Neuronal stem cell (in vitro differentiated cells): ENCODE results near the gene OR2A5.

Source experiments
- DNase-seq: peaks from one replicate; pipeline ENCODE4 v3.0.0-alpha.2; 2013; ENCODE audit warnings: low spot score
- H2AFZ ChIP-seq: one replicate; pipeline ENCODE4 v1.6.1; 2013; ENCODE audit warnings: mild to moderate bottlenecking, low read length, inconsistent platforms
- H2AK5ac ChIP-seq: 2 replicates; pipeline ENCODE4 v1.6.1; 2013; ENCODE audit warnings: low read depth, mild to moderate bottlenecking, inconsistent platforms, low read length, moderate library complexity, mixed read lengths
- H2BK120ac ChIP-seq: 2 replicates; pipeline ENCODE4 v1.6.1; 2013; ENCODE audit warnings: low read depth, mild to moderate bottlenecking, inconsistent platforms, low read length, moderate library complexity, mixed read lengths
- H2BK12ac ChIP-seq: one replicate; pipeline ENCODE4 v1.6.1; 2013; ENCODE audit warnings: low read length, inconsistent platforms
- H2BK15ac ChIP-seq: 2 replicates; pipeline ENCODE4 v1.6.1; 2013; ENCODE audit warnings: mild to moderate bottlenecking, low read length, inconsistent platforms, mixed read lengths
- H2BK5ac ChIP-seq: one replicate; pipeline ENCODE4 v1.6.1; 2013; ENCODE audit warnings: inconsistent platforms, mild to moderate bottlenecking, low read length, moderate library complexity
- H3K14ac ChIP-seq: one replicate; pipeline ENCODE4 v1.6.1; 2013; ENCODE audit warnings: low read length, inconsistent platforms
- H3K18ac ChIP-seq: 2 replicates; pipeline ENCODE4 v1.6.1; 2013; ENCODE audit warnings: low read length, inconsistent platforms
- H3K23ac ChIP-seq: 2 replicates; pipeline ENCODE4 v1.6.1; 2013; ENCODE audit warnings: low read depth, mild to moderate bottlenecking, mixed read lengths, low read length, inconsistent platforms; ENCODE audit not compliant: poor library complexity
- H3K27ac ChIP-seq: replicated peaks from 3 replicates; pipeline ENCODE4 v1.5.1; 2013; ENCODE audit warnings: low read length, inconsistent platforms
- H3K27me3 ChIP-seq, 3 experiments: 2 replicates each; pipeline ENCODE4 v1.6.1; 2013; ENCODE audit warnings: low read length in 3 of 3, mild to moderate bottlenecking in 2 of 3, inconsistent platforms in 1 of 3, low read depth in 1 of 3, mixed read lengths in 1 of 3, moderate library complexity in 1 of 3; ENCODE audit not compliant: control insufficient read depth in 3 of 3, insufficient read depth in 3 of 3
- H3K36me3 ChIP-seq, 2 donors: replicated peaks in 1 of 2; 2 replicates each; pipeline ENCODE4 v1.6.1; 2013; ENCODE audit warnings: low read length in 2 of 2; ENCODE audit not compliant: control insufficient read depth in 2 of 2, insufficient read depth in 2 of 2
- H3K4ac ChIP-seq: 2 replicates; pipeline ENCODE4 v1.6.1; 2013; ENCODE audit warnings: inconsistent platforms, mild to moderate bottlenecking, low read length, moderate library complexity
- H3K4me1 ChIP-seq, 2 donors: 1 replicate in 1 of 2; 2 replicates in 1 of 2; pipeline ENCODE4 v1.6.1; 2013; ENCODE audit warnings: low read length in 2 of 2, low read depth in 1 of 2; ENCODE audit not compliant: control insufficient read depth in 2 of 2, insufficient read depth in 1 of 2
- H3K4me2 ChIP-seq: one replicate; pipeline ENCODE4 v1.6.1; 2013; ENCODE audit warnings: mild to moderate bottlenecking, low read length, inconsistent platforms; ENCODE audit not compliant: insufficient read depth, poor library complexity, severe bottlenecking
- H3K4me3 ChIP-seq, 2 donors: 2 replicates each; pipeline ENCODE4 v1.5.1; 2013; ENCODE audit warnings: low read length in 2 of 2, mild to moderate bottlenecking in 2 of 2, inconsistent platforms in 1 of 2, moderate library complexity in 1 of 2
- H3K79me1 ChIP-seq: one replicate; pipeline ENCODE4 v1.6.1; 2013; ENCODE audit warnings: low read depth, mild to moderate bottlenecking, inconsistent platforms, low read length, moderate library complexity
- H3K9ac ChIP-seq: one replicate; pipeline ENCODE4 v1.6.1; 2013; ENCODE audit warnings: mild to moderate bottlenecking, low read depth, low read length, inconsistent platforms; ENCODE audit not compliant: poor library complexity
- H3K9me3 ChIP-seq, 2 donors: replicated peaks in 1 of 2; 2 replicates each; pipeline versions ENCODE3 to v1.6.1; 2013; ENCODE audit warnings: low read length in 2 of 2, mild to moderate bottlenecking in 2 of 2, inconsistent platforms in 1 of 2, low read depth in 1 of 2, mixed read lengths in 1 of 2, moderate library complexity in 1 of 2; ENCODE audit not compliant: control insufficient read depth in 2 of 2, insufficient read depth in 1 of 2
- H4K8ac ChIP-seq: one replicate; pipeline ENCODE4 v1.6.1; 2013; ENCODE audit warnings: low read depth, mild to moderate bottlenecking, inconsistent platforms, low read length, moderate library complexity
- H4K91ac ChIP-seq: one replicate; pipeline ENCODE4 v1.6.1; 2013; ENCODE audit warnings: low read length, low read depth, mild to moderate bottlenecking, inconsistent platforms; ENCODE audit not compliant: poor library complexity
- WGBS, 2 donors: extraction: QIAGEN DNeasy Blood & Tissue Kit; methylation state at CpG; one replicate each; pipeline ENCODE4 v1.1.7; 2013; ENCODE audit warnings: missing lambda C conversion rate in 2 of 2, mixed read lengths in 1 of 2; ENCODE audit not compliant: insufficient read length in 2 of 2, insufficient replicate concordance in 1 of 2; ENCODE audit errors: extremely low coverage in 2 of 2; 5-methylcytosine and 5-hydroxymethylcytosine counted together

Gene OR2A5

GRCh38 chr7:144020340-144020739, 28.4 kb upstream of the OR2A5 start:
- peaks cover 0 to 2% of the 10 kb centered on the region in 2 donors for H3K4me1 ChIP-seq
- no peak overlapping the region for H2AK5ac ChIP-seq
- no peak overlapping the region for H3K23ac ChIP-seq
- no peak overlapping the region for H3K18ac ChIP-seq
- H2AFZ ChIP-seq, result no peak overlapping the region
- H3K9ac ChIP-seq, result no peak overlapping the region
- no peak overlapping the region for H2BK120ac ChIP-seq
- no peak overlapping the region for H3K4me3 ChIP-seq
- H2BK12ac ChIP-seq, result no peak overlapping the region
- no peak overlapping the region for H3K4ac ChIP-seq
- no peak overlapping the region for H3K27ac ChIP-seq
- no peak overlapping the region for H2BK5ac ChIP-seq
- H4K8ac ChIP-seq, result no peak overlapping the region
- H2BK15ac ChIP-seq, result no peak overlapping the region
- H3K14ac ChIP-seq, result no peak overlapping the region
- H3K9me3 ChIP-seq, result no peaks in the 10 kb centered on the region
- H3K4me2 ChIP-seq, result no peak overlapping the region
- no peaks in the 10 kb centered on the region for H3K36me3 ChIP-seq
- H4K91ac ChIP-seq, result no peak overlapping the region
- DNase-seq, result no peak
- H3K79me1 ChIP-seq, result no peaks in the 10 kb centered on the region
- no peaks in the 10 kb centered on the region for H3K27me3 ChIP-seq
- no CpG with 5 or more reads among the region's 3 CpGs for WGBS, 2 donors

DNA sequence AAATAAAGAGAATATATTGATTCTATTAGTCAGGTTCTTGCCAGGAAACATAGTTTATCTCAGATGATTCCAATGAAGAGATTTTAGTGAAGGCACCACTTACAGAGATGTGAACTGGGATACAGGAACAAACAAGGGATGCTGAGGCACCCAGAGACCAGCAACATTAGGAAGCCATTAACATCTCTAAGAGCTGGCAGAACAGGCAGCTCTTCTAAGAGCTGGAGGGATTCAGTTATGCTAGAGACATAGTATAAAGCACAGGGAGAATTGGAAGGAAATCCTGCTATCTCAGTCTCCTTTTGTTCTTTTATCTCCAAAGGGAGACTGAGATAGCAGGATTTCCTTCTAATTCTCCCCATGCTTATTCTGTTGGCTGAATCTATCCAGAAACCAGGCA, 26.6 kb upstream of the OR2A5 start:
- Histone ChIP-seq H2BK12ac (no peak overlapping the region), H4K8ac (no peak overlapping the region), H3K9ac (no peak overlapping the region), H3K27me3 (no peaks in the 10 kb centered on the region), H2BK120ac (no peak overlapping the region), H3K4me1 (peaks cover 0 to 2% of the 10 kb centered on the region in 2 donors), H2AK5ac (no peak overlapping the region), H3K4ac (no peak overlapping the region), H3K18ac (no peak overlapping the region), H4K91ac (no peak overlapping the region), H2BK5ac (no peak overlapping the region), H3K4me2 (no peak overlapping the region), H3K27ac (no peak overlapping the region), H3K14ac (no peak overlapping the region), H3K9me3 (no peaks in the 10 kb centered on the region), H3K4me3 (no peak overlapping the region), H2AFZ (no peak overlapping the region), H3K79me1 (no peaks in the 10 kb centered on the region), H2BK15ac (no peak overlapping the region), H3K23ac (no peak overlapping the region), H3K36me3 (no peaks in the 10 kb centered on the region)
- DNase-seq, result no peak

GRCh38 chr7:144023171-144023827, 25.4 kb upstream of the OR2A5 start:
- Histone ChIP-seq H3K4me1 (peaks cover 0 to 2% of the 10 kb centered on the region in 2 donors), H3K36me3 (no peaks in the 10 kb centered on the region), H3K9me3 (no peaks in the 10 kb centered on the region), H3K4me2 (no peak overlapping the region), H3K14ac (no peak overlapping the region), H3K27ac (no peak overlapping the region), H3K4ac (no peak overlapping the region), H2BK15ac (no peak overlapping the region), H2AK5ac (no peak overlapping the region), H3K9ac (no peak overlapping the region), H3K79me1 (no peaks in the 10 kb centered on the region), H2BK120ac (no peak overlapping the region), H4K91ac (no peak overlapping the region), H4K8ac (no peak overlapping the region), H2BK12ac (no peak overlapping the region), H3K4me3 (no peak overlapping the region), H2AFZ (no peak overlapping the region), H3K27me3 (no peaks in the 10 kb centered on the region), H3K18ac (no peak overlapping the region), H3K23ac (no peak overlapping the region), H2BK5ac (no peak overlapping the region)
- no CpG with 5 or more reads among the region's 4 CpGs for WGBS, 2 donors
- DNase-seq, result no peak

DNA sequence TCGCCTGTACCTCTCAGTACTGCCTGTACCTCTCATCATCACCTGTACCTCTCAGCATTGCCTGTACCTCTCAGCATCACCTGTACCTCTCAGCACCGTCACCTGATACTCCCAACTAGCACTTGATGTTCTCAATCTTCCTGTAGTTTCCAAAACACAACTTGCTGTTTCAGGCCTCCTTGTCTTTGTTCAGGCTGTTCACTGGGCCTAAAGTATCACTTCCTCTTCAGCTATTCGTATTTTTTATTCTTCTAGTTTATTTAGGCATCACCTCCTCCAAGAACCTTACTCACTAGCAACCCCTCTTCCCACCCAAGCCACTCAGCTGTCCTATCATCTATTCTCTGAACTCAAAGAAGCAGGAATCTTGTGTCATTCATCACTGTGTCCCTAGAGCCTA, 24.5 kb upstream of the OR2A5 start:
- H4K91ac ChIP-seq, result no peak overlapping the region
- no peaks in the 10 kb centered on the region for H3K36me3 ChIP-seq
- no peak overlapping the region for H3K4me3 ChIP-seq
- H3K9me3 ChIP-seq, result no peaks in the 10 kb centered on the region
- WGBS, 2 donors, result no CpG with 5 or more reads among the region's 3 CpGs
- H2BK12ac ChIP-seq, result no peak overlapping the region
- H4K8ac ChIP-seq, result no peak overlapping the region
- H2BK15ac ChIP-seq, result no peak overlapping the region
- H3K9ac ChIP-seq, result no peak overlapping the region
- H2BK5ac ChIP-seq, result no peak overlapping the region
- H3K4me1 ChIP-seq, result peaks cover 0 to 2% of the 10 kb centered on the region in 2 donors
- no peak overlapping the region for H3K27ac ChIP-seq
- H3K14ac ChIP-seq, result no peak overlapping the region
- no peak overlapping the region for H3K4me2 ChIP-seq
- no peak overlapping the region for H3K4ac ChIP-seq
- no peak overlapping the region for H2BK120ac ChIP-seq
- no peak overlapping the region for H2AFZ ChIP-seq
- no peak overlapping the region for H3K18ac ChIP-seq
- no peak overlapping the region for H3K23ac ChIP-seq
- no peaks in the 10 kb centered on the region for H3K79me1 ChIP-seq
- no peak overlapping the region for H2AK5ac ChIP-seq
- no peaks in the 10 kb centered on the region for H3K27me3 ChIP-seq
- DNase-seq, result no peak
